WTC11 (cell line): ENCODE results near the gene SLC7A4. TPM values are rescaled to one million over a fixed set of nuclear protein-coding genes. Genes with fewer than 3 reads are reported as not detected.

Source experiments
- ATAC-seq: fragments of 200-7000 bp; cut with Tn5 transposase; 2 replicates; pipeline ENCODE4 v1.10.0; 2021; ENCODE audit warnings: mild to moderate bottlenecking, moderate library complexity
- CTCF ChIA-PET: fragments of 300-600 bp; sonication (Branson Sonifier 250); formaldehyde crosslinking; loops from one replicate; lab custom pipeline; 2021; ENCODE audit warnings: antibody characterized with exemption; lab: Charles Lee
- POLR2A ChIA-PET: fragments of 350-600 bp; sonication (Branson Sonifier 250); formaldehyde crosslinking; loops from one replicate; lab custom pipeline; 2021; ENCODE audit warnings: antibody characterized with exemption; lab: Charles Lee
- DNase-seq: peaks from one replicate; pipeline ENCODE4 v3.0.0; 2021; ENCODE audit warnings: low spot score
- H3K27ac Mint-ChIP-seq: 2 replicates; pipeline ENCODE4 v1.8.0; 2021; ENCODE audit warnings: mixed read lengths
- H3K27me3 Mint-ChIP-seq: 2 replicates; pipeline ENCODE4 v1.8.0; 2021; ENCODE audit warnings: low read depth, mild to moderate bottlenecking, moderate library complexity, mixed read lengths
- H3K36me3 Mint-ChIP-seq: 2 replicates; pipeline ENCODE4 v1.8.0; 2021; ENCODE audit warnings: mixed read lengths
- H3K4me1 Mint-ChIP-seq: 2 replicates; pipeline ENCODE4 v1.8.0; 2022; ENCODE audit warnings: mixed read lengths
- H3K4me3 Mint-ChIP-seq: 2 replicates; pipeline ENCODE4 v1.8.0; 2021; ENCODE audit warnings: mild to moderate bottlenecking, moderate library complexity, mixed read lengths
- H3K9me3 Mint-ChIP-seq: 2 replicates; pipeline ENCODE4 v1.8.0; 2021; ENCODE audit warnings: mixed read lengths
- AFF4 ChIP-seq: sonication (generic); formaldehyde crosslinking; IDR thresholded peaks from 2 replicates; pipeline ENCODE4 v1.8.1; 2023; ENCODE audit warnings: mild to moderate bottlenecking, missing genetic modification reagents, borderline replicate concordance
- CBFB ChIP-seq: sonication (generic); formaldehyde crosslinking; IDR thresholded peaks from 2 replicates; pipeline ENCODE4 v1.8.1; 2022; ENCODE audit warnings: mild to moderate bottlenecking, low read depth, missing genetic modification reagents
- CDX4 ChIP-seq: fragments of 250-450 bp; sonication (Bioruptor Pico); IDR thresholded peaks from 2 replicates; pipeline ENCODE4 v1.9.0; 2021; ENCODE audit warnings: moderate library complexity, mild to moderate bottlenecking, inconsistent platforms, borderline replicate concordance
- CTCF ChIP-seq: fragments of 200-600 bp; IDR thresholded peaks from 2 replicates; pipeline ENCODE4 v1.8.0; 2022; ENCODE audit warnings: antibody characterized with exemption
- E2F1 ChIP-seq: sonication (generic); formaldehyde crosslinking; IDR thresholded peaks from 2 replicates; pipeline ENCODE4 v1.8.0; 2022; ENCODE audit warnings: mild to moderate bottlenecking, missing genetic modification reagents
- ELF4 ChIP-seq: sonication (generic); formaldehyde crosslinking; IDR thresholded peaks from 2 replicates; pipeline ENCODE4 v1.8.1; 2022; ENCODE audit warnings: low read depth, mild to moderate bottlenecking, moderate library complexity, missing genetic modification reagents
- FOXJ3 ChIP-seq: sonication (generic); formaldehyde crosslinking; IDR thresholded peaks from 2 replicates; pipeline ENCODE4 v1.9.0; 2021; ENCODE audit warnings: missing genetic modification reagents, mild to moderate bottlenecking, borderline replicate concordance
- GRHL2 ChIP-seq: fragments of 250-450 bp; sonication (Bioruptor Pico); IDR thresholded peaks from 2 replicates; pipeline ENCODE4 v1.8.0; 2022; ENCODE audit warnings: mild to moderate bottlenecking, moderate library complexity; ENCODE audit not compliant: insufficient replicate concordance, severe bottlenecking
- MLX ChIP-seq: sonication (generic); formaldehyde crosslinking; IDR thresholded peaks from 2 replicates; pipeline ENCODE4 v1.8.1; 2023; ENCODE audit warnings: mild to moderate bottlenecking, missing genetic modification reagents, moderate library complexity
- OVOL2 ChIP-seq: fragments of 250-450 bp; sonication (Bioruptor Pico); IDR thresholded peaks from 2 replicates; pipeline ENCODE4 v1.9.0; 2021; ENCODE audit warnings: mild to moderate bottlenecking, borderline replicate concordance
- SMAD3 ChIP-seq: sonication (generic); formaldehyde crosslinking; IDR thresholded peaks from 2 replicates; pipeline ENCODE4 v1.8.0; 2022; ENCODE audit warnings: missing genetic modification reagents, mild to moderate bottlenecking, borderline replicate concordance
- TEAD4 ChIP-seq: sonication (generic); formaldehyde crosslinking; IDR thresholded peaks from 2 replicates; pipeline ENCODE4 v1.8.0; 2022; ENCODE audit warnings: mild to moderate bottlenecking, missing genetic modification reagents
- ZBTB21 ChIP-seq: sonication (generic); formaldehyde crosslinking; IDR thresholded peaks from 2 replicates; pipeline ENCODE4 v1.8.1; 2023; ENCODE audit warnings: mild to moderate bottlenecking, missing genetic modification reagents, borderline replicate concordance
- ZNF232 ChIP-seq: sonication (generic); formaldehyde crosslinking; IDR thresholded peaks from 2 replicates; pipeline ENCODE4 v1.8.0; 2022; ENCODE audit warnings: mild to moderate bottlenecking, missing genetic modification reagents
- ZNF423 ChIP-seq: fragments of 250-450 bp; sonication (Bioruptor Pico); IDR thresholded peaks from 2 replicates; pipeline ENCODE4 v2.1.2; 2022; ENCODE audit warnings: mild to moderate bottlenecking, moderate library complexity
- ZNF532 ChIP-seq: fragments of 250-450 bp; sonication (Bioruptor Pico); IDR thresholded peaks from 2 replicates; pipeline ENCODE4 v1.9.0; 2021; ENCODE audit warnings: mild to moderate bottlenecking, borderline replicate concordance
- total RNA-seq: library from RNA; stranded (reverse); gene quantifications from 3 replicates; pipeline ENCODE4 v1.2.3, GENCODE V29; 2021

SLC7A4 gene
- total RNA-seq, 1 experiment from 2014 or later, result 0.37 TPM

- Mint-ChIP-seq H3K36me3 (no peaks in the 10 kb centered on the region), H3K4me1 (peaks cover 6% of the 10 kb centered on the region)
- no peak for DNase-seq
- POLR2A ChIA-PET, result no interaction called here
- TF ChIP-seq FOXJ3 (CRISPR knock-in tag), result no peak
- no peak for TF ChIP-seq MLX (CRISPR knock-in tag)
- TF ChIP-seq CDX4 (CRISPR knock-in tag), result no peak
- no peak for TF ChIP-seq SMAD3 (CRISPR knock-in tag)
- TF ChIP-seq ZBTB21, result no peak
- TF ChIP-seq ZNF232 (CRISPR knock-in tag), result no peak
- TF ChIP-seq ELF4 (CRISPR knock-in tag), result no peak
- TF ChIP-seq AFF4, result no peak
- no peak for TF ChIP-seq TEAD4 (CRISPR knock-in tag)
- no peak for TF ChIP-seq ZNF423 (CRISPR knock-in tag)
- TF ChIP-seq CBFB (CRISPR knock-in tag), result no peak
- TF ChIP-seq CTCF, result no peak
- no peak for TF ChIP-seq OVOL2
- TF ChIP-seq E2F1, result no peak
- no peak for TF ChIP-seq ZNF532
- TF ChIP-seq GRHL2 (CRISPR knock-in tag), result no peak
- TF ChIP-seq, all 79 proteins: peak for 0
- Mint-ChIP-seq H3K4me3 (no peak overlapping the region), H3K27me3 (peaks cover 33% of the 10 kb centered on the region), H3K27ac (no peak overlapping the region), H3K9me3 (no peaks in the 10 kb centered on the region)
- ATAC-seq, result no peak
- CTCF ChIA-PET, result interaction anchor here (0.9 to 2.4 kb wide), 3 partner anchors 9 to 17 kb away, joined by 3 to 9 read pairs (median 3); partner anchors contain the start of gene LRRC74B
Measured at GRCh38 chr22:21029486-21030025, 2.8 kb downstream of the SLC7A4 start.
